ENCODE measurements around the gene KCNMA1.

KCNMA1 gene

GRCh38 chr10:76942628-76943416, 694.8 kb downstream of the KCNMA1 start:
- H3K4me3 ChIP-seq (ENCODE audit: control insufficient read depth, low read depth, low read length): no peak overlapping the region
- no peak for TF ChIP-seq CTCF (IDR thresholded peaks at IDR 0.05; ENCODE audit: control insufficient read depth, insufficient read depth, low read depth, low read length, missing control alignments)
- no peak for DNase-seq (ENCODE audit: low read depth)

- no peak for TF ChIP-seq CTCF (IDR thresholded peaks at IDR 0.05; ENCODE audit: control insufficient read depth, insufficient read depth, low read depth, low read length, missing control alignments)
- no peak for DNase-seq (ENCODE audit: low read depth)
- no peak overlapping the region for H3K4me3 ChIP-seq (ENCODE audit: control insufficient read depth, low read depth, low read length)
These were observed 697.6 kb downstream of the KCNMA1 start for GRCh38 chr10:76939933-76940468.

GRCh38 chr10:76937181-76937600, 700.4 kb downstream of the KCNMA1 start:
- H3K4me3 ChIP-seq (ENCODE audit: control insufficient read depth, low read depth, low read length): no peak overlapping the region
- DNase-seq (ENCODE audit: low read depth): no peak
- no peak for TF ChIP-seq CTCF (IDR thresholded peaks at IDR 0.05; ENCODE audit: control insufficient read depth, insufficient read depth, low read depth, low read length, missing control alignments)

- H3K4me3 ChIP-seq (ENCODE audit: control insufficient read depth, low read depth, low read length): no peak overlapping the region
- TF ChIP-seq CTCF (IDR thresholded peaks at IDR 0.05; ENCODE audit: control insufficient read depth, insufficient read depth, low read depth, low read length, missing control alignments): no peak
- no peak for DNase-seq (ENCODE audit: low read depth)
These were observed 701.5 kb downstream of the KCNMA1 start for GRCh38 chr10:76935941-76936613.

- no peak for DNase-seq (ENCODE audit: low read depth)
- no peak for TF ChIP-seq CTCF (IDR thresholded peaks at IDR 0.05; ENCODE audit: control insufficient read depth, insufficient read depth, low read depth, low read length, missing control alignments)
- H3K4me3 ChIP-seq (ENCODE audit: control insufficient read depth, low read depth, low read length): no peak overlapping the region
These were observed 709.0 kb downstream of the KCNMA1 start for GRCh38 chr10:76928565-76928964.

GRCh38 chr10:76925636-76926405, 711.8 kb downstream of the KCNMA1 start:
- no peak for DNase-seq (ENCODE audit: low read depth)

More at GRCh38 chr10:76925636-76926405, 711.8 kb downstream of the KCNMA1 start:
- TF ChIP-seq CTCF (IDR thresholded peaks at IDR 0.05; ENCODE audit: control insufficient read depth, insufficient read depth, low read depth, low read length, missing control alignments): no peak
- no peak overlapping the region for H3K4me3 ChIP-seq (ENCODE audit: control insufficient read depth, low read depth, low read length)
